RKO (cell line): ENCODE measurements around the gene UBXN2A.
"Not testable (repeated sequence)": the region's sequence is repeated elsewhere in the genome, so short reads cannot be mapped to it uniquely, and the experiment has no call there.

ENCODE experiments used
- DNase-seq: peaks from one replicate; pipeline ENCODE4 v3.0.0-alpha.2; 2016; ENCODE audit warnings: low spot score

Gene UBXN2A

DNA sequence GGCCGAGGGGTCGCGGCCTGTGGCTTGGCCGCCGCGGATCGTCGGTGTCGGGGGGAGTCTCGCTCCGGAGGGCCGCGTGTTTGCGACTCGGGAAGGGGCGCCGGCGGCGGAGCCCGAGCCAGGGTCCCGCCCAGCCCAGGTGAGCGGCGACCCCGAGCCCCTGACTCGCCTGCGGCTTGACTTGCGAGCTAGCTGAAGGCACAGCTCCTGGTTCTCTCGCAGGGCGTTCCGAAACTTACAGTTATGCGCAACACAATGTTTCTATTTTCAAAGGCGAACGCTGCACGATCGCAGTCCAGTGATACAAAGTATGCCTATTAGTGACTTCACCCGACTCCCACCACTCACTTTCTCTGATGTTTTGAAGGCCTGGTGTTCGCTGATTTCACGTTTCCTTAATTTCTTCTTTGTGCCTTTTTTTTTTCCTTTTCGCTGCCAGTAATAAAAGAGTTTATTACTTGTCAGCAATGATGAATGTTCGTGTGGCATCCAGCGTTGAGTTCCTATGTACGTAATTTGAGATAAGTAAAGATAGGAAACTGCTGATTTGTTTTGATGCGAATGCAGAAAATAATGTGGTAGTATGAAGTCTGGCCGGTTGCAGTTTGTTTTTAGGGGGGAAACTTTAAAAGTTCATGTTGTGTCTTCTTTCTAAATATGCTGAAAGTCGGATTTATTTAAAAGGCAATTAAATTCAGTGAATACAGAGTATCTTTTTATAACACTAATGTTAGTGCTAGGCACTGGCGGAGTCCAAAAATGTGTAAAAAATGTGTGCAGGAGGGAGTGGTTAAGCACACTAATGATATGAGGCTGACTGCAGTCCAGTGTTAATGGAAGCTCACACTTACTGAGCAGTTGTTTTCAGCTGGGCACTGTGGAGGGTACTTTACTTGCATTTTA lies 706 bp downstream of the UBXN2A start:
- DNase-seq: peak; percentile 51

DNA sequence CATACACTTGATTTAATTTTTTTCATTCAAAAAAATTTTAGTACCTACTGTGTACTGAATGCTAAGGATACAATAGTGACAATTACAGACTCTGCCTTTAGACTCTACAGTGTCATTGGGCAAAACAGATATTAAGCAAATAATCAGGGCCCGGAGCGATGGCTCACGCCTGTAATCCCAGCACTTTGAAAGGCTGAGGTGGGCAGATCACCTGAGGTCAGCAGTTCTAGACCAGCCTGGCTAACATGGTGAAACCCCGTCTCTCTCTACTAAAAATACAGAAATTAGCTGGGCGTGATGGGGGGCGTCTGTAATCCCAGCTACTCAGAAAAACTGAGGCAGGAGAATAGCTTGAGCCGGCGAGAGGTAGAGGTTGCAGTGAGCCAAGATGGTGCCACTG lies 1.4 kb downstream of the UBXN2A start:
- DNase-seq: no peak

DNA sequence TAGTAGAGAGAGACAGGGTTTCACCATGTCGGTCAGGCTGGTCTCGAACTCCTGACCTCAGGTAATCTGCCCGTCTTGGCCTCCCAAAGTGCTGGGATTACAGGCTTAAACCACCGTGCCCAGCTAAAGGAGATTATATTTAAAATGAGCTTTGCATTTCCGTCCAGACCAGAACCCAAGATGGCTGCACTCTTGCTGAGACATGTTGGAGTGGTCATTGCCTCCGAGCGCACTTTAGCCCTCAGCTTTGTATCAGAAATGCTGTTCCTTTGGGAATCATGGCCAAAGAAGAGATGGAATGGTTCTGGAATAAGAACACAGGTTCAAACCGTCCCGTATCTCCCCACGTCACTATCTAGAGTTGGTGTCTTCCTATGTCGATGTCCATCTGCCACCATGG lies 3.4 kb downstream of the UBXN2A start:
- DNase-seq: no peak

DNA sequence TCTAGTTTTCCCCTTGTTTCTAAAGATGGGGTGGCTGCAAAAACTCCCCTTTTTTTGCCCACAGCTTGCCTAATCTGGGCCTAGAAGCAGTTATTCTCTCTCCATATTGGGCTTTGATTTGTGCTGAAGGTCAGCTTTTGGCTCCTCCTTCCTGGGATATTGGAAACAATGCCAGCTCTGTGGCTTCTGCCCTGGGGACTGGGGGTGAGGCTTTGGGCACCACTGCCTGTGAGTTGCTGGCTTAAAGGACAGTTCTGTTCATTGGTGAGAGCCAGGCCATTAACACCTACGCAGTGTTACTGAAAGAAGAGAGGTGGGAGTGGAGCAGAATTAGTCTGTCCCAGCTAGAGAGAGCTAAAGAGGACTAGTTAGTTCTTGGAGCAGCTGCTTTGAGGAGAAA lies 4.3 kb downstream of the UBXN2A start:
- no peak for DNase-seq

DNA sequence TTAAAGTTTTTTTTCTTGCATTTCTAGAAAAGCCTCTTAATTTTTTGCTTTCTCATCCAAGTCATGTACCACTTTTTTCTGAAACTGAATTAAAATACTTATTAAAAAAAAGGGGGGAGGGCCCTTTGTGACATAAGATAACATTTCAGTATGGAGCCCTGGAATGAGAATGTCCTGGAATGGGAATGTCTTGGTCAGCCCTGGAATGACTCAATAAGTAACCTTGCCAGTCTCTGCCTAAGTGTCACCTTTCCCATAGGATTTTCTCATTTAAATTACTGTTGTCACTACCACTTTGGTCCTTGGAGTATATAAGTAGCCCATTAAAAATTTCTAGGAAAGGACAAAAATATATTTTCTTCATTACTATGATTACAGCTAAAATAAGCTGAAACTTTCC lies 4.7 kb downstream of the UBXN2A start:
- DNase-seq: no peak

DNA sequence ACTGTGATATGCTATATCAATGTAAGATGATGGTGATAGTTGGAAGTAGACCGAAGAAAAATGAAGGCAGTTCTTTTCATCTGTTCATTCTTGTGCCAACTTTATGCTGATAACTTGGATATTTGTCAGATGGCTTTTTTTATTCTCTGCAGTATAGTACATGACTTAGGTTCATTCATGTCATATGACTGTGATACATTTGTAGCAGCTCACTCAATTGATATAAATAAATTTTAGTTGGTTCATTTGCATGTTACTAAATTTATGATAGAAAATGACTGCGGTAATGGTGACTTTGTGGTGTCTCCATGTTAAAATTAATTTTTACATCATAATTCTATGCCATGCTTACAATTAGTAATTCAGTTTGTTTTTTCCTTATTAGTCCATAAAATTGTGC lies 7.1 kb downstream of the UBXN2A start:
- DNase-seq: no peak

DNA sequence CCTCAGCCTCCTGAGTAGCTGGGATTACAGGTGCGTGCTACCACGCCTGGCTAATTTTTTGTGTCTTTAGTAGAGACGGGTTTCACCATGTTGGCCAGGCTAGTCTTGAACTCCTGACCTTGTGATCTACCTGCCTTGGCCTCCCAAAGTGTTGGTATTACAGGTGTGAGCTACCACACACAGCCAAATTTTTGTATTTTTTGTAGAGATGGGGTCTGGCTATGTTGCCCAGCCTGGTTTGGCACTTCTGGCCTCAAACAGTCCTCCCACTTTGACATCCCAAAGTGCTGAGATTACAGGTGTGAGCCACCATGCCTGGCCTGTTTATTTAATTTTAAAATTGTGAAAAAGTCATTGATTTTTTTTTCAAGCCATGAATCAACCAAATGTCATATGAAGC lies 12.3 kb downstream of the UBXN2A start:
- DNase-seq: not testable (repeated sequence)

DNA sequence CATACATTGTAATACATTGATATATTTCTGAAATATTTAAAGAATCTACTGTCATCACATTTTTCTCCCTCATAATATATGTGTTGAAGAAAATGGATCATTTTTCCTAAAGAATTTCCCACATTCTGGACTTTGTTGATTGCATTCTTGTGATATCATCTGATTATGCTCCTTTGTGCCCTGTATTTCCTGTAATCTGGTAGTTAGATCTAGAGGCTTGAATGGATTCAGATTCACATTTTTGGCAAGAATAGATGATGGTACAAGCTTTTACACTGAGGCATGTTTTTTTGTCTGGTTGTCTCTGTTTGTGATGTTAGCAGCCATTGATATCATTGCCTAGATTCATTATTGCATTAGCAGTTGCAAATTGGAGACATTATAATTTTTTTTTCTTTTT lies 13.4 kb downstream of the UBXN2A start:
- no peak for DNase-seq

DNA sequence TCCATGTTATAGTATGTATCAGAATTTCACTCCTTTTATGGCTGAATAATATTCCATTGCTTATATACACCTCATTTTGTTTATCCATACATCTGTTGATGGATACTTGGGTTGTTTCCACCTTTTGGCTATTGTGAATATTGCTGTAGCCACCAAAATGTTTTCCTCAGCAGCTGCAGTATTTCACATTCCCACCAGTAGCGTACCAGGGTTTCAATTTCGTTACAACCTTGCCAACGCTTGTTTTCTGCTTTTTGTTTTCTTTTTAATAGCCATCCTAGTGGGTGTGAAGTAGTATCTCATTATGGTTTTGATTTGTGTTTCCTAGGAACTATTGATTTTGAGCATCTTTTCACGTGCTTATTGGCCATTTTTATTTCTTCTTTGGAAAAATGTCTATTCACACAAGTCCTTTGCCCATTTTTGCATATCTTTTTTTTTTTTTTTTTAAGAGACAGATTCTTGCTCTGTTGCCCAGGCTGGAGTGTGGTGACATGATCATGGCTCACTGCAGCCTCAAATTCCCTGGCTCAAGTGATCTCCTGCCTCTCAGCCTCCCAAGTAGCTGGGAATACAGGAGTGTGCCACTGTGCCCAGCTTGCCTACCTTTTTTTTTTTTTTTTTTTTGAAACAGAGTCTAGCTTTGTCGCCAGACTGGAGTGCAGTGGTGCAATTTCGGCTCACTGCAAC lies 14.2 kb downstream of the UBXN2A start:
- no peak for DNase-seq

DNA sequence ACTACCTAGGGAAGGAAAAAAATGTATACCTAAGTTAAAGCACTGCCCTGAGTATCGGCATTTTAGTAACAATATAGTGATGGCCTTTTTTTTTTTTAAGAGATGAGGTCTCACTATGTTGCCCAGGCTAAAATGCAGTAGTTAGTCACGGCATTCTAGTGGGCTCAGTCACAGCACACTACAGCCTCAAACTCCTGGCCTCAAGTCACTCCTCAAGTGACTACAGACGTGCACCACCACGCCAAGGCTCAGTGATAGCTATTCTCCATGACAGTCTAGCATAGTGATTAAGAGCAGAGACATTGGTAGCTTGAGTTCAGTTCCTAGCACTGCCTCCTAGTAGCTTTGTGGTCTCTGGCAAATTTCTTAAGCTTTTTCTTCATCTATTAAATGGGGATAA lies 27.6 kb downstream of the UBXN2A start:
- no peak for DNase-seq

DNA sequence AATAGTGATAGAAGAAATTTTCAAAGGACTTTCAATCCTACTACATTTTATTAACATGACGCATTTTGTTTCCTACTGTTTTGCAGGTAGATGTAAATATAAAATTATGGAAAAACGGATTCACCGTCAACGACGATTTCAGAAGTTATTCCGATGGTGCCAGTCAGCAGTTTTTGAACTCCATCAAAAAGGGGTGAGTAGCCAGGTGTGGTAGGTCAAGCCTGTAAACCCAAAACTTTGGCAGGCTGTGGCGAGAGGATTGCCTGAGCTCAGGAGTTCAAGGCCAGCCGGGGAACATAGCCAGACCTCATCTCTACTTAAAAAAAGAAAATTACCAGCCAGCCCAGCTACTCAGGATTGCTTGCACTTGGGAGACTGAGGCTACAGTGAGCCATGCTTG lies 36.6 kb downstream of the UBXN2A start:
- DNase-seq: no peak

DNA sequence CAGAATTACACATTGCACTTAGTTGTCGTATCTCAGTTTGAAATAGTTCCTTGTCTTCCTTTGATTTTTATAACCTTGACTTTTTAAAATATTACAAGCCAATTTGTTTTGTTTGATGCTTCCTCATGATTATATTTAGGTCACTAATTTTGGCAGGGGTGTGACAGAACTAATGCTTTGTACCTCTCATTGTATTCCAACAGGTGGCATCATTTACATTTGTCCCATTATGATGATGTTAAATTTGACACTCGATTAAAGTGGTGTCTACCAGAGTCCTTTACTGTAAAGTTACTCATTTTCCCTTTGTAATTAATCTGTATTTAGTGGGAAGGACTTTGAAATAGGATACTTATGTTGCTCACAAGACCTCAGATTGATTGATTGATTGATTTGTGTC lies 48.1 kb downstream of the UBXN2A start:
- DNase-seq: peak; percentile 55

DNA sequence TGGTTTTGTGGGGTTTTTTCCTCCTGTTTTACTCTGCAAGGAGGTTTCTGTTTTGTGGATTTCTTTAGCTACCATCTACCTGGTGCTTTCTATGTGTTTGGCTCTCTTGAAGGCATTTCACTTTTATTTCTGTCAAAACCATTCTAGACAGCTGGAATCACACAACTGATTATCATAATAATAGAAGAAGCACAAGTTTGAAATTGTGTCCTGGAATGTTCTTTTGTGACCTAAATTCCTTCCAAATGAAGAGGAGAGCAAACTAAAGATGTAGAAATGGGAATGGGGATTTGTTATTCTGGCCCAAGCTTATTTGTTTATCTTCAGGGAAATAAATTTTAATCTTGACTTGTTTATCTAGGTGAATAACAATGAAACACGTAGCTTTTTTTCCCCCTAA lies 52.7 kb downstream of the UBXN2A start:
- no peak for DNase-seq

DNA sequence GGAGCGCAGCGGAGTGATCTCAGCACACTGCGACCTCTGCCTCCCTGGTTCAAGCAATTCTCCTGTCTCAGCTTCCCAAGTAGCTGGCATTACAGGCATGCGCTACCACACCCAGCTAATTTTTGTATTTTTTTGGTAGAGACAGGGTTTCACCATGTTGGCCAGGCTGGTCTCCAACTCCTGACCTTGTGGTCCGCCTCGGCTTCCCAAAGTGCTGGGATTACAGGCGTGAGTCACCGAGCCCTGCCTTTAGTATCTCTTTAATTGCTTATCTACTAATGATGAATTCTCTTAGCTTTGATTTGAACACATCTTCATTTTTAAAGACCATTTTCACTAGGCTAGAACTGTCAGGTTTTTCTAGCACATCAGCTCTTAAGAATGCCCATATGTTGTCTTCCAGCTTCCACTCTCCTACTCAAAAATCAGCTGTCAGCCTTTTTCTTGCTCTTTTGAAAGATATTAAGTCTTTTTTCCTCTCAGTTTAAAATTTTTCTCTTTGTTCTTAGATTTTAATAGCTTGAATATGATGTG lies 53.5 kb downstream of the UBXN2A start:
- no peak for DNase-seq

DNA sequence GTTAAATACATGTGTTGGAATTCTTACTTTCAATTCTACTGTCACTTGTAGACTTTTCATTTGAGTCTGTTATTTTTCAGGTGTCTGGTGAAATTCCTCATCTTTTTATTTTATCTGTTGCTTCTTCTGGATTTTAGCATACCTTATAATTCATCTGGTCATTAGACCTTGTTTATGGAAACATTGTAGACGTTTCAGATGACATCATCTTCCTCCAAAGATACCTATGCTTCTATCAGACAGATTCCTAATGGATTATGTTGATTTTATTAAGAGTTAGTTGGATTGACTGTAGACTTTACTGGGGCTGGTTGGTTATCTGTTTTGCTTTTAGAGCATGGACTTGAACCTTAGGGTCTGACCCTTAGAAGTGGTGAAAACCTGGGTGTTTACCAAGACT lies 54.3 kb downstream of the UBXN2A start:
- DNase-seq: no peak

DNA sequence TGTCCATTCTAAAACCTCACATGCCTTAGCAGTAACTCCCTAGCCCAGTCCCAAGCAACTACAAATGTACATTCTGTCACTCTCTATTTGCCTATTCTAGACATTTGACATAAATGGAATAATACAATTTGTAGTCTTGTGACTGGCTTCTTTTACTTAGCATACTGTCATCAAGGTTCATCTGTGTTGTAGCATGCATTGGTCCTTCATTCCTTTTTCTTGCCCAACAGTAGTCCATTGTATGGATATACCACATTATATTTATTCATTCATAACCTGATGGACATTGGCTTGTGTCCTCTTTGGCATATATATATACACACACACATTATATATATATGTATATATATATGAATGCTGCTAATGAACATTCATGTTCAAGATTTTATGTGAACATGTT lies 67.4 kb downstream of the UBXN2A start:
- no peak for DNase-seq

DNA sequence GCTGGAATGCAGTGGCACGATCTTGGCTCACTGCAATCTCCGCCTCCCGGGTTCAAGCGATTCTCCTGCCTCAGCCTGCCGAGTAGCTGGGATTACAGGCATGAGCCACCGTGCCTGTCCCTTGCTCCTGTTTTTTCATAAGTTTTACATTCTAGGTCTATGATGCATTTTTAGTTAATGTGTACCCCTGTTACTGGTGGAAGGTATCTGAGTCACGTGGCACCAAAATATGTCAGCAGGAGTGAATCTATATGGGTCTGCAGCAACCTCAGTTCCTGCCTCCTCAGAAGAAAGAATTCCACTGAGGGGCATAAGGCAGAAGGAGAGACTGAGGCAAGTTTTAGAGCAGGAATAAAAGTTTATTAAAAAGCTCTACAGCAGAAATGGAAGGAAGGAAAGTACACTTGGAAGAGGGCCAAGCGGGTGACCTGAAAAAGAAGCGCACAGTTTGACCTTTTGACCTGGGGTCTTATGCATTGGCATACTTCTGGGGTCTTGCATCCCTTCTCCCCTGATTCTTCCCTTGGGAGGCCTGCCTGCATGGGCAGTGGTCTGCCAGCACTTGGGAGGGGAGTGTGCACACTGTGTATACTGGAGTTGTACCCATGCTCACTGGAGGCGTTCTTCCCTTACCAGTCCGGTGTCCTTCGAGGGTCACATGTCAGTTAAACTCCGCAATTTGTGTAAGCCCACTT lies 68.6 kb downstream of the UBXN2A start:
- no peak for DNase-seq

DNA sequence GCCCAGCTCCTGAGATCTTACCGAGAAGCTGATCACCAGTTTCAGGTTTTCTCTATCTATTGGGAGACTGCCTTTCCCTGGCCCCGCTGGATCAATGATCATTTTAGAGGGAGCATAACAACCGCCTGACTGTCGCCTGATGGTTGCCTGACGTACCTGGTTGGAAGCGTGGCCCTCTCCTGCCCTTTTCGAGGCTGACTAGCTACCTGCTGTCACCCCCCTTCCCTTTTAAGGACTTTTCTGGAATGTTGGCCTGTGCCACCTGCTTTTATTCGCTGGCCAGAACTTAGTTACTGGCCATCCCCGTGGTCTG lies 69.1 kb downstream of the UBXN2A start:
- no peak for DNase-seq

DNA sequence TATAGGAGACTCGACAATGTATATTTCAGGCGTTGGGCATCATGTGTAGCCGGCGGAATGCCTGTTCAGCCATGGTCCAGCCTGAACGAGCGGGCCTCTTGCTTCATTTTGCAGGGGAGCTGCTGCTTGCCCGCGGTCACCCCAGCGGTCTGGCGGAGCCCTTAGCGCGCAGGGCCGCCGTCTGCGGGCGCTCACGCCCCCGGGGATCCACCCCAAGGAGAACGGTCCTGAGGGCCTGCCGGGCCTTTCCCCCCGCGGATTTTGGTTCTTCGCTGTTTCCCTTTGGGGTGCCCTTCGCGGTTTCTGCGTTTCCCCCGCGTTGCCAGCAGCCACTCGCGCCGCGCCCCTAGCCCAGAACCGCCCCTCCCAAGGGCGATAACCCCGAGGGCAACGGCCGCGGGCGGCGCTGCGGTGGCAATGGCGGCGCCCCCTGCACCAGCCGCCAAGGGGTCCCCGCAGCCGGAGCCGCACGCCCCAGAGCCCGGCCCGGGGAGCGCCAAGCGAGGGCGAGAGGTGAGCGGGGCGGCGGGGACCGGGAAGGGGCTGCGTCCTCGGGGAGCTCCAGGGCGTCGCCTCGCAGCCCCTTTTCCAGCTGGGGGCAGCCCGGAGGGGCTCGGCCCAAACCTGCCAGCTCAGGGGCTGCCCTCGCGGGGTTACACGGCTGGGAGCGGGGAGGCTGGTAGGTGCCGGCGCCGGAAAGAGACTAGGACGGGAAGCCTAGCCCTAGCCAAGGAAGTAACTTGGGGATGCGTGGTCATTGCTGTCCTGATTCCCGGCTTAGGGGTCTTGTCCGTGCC lies 69.6 kb downstream of the UBXN2A start, which contains the start of gene MFSD2B:
Gene MFSD2B (plus strand): TSS at position 406 of the 797 bp plus-strand sequence. CDS start 12 bp downstream, at position 418.
- DNase-seq: no peak

DNA sequence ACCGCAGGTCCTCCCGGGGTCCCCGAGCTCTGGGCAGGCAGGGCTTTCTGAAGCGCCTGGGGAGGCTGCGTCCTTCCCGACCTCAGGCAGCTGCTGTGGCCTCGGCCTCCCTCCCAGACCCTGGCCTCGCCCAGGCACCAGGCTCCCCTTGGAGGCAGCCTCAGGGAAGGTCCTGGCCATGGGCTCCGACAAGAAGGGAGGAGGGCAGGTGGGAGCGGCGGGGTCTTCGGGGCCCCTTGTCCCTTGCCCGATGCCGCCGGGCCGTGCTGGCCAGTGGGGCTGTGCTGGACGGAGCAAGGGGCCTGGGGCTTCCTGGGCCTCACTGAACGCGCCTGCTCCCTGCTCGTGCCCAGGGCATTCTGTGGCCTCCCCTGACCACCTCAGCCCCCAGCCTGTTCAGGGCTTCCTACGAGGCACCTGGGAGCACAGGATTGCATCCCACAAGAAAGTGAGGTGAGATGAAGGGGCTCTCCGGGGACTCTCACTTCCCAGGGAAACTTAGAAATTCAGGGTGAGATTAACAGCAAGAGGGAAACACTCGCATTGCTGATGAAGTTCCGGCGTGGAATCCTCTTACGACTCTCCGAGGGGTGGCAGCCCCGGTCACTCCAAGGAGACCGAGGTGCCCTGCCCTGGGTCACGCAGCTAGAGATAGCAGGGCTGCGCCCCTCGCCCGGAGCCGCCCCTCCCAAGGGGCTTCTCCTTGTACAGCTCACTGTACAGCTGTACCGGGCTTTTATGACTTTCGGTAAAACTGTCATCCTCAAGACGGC lies 70.4 kb downstream of the UBXN2A start:
- no peak for DNase-seq
